COLO668 (cell line): ENCODE results near the gene EXOG.

Experiments
- DNase-seq: peaks from one replicate; lab custom pipeline; 2025; ENCODE audit not compliant: unreplicated experiment; lab: John Stamatoyannopoulos, UW

Gene EXOG

DNA sequence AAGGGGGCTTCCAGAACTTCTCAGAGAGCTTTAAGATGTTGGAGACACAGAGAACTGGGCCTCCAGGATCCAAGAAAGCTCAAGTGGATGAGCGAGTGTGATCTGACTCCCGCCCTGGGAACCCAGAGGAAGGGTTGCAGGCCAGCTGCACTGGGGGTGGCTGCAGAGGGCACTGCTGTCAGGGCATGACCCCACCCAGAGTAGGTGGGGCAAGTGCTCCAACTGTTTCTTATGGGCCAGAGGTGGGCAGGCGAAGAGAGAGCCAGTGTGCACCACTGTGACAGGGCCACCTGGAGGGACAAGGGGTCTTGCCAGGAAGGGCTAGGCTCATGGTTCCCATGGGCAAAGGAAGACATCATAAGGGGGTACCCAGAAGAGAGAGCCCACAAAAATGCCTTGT lies 48.8 kb downstream of the EXOG start:
- no peak for DNase-seq

DNA sequence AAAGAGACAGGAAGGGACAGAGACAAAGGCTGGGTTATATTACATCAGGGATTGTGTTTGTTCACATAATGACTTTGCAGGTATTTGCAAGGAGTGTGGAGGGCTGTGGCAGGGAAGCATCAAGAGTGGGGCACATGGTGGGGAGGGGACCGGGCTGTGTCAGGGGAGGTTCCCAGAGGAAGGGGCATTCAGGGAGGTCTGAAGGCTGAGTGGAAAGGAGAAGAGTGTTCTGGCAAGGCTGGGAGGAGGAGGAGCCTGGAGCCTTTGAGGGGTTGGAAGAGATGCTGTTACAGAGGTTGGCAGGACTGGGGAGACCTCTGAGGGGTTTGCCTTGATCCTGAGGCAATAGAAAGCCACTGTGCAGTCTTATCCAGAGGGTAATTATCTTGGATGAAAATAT lies 49.4 kb downstream of the EXOG start:
- DNase-seq: no peak

DNA sequence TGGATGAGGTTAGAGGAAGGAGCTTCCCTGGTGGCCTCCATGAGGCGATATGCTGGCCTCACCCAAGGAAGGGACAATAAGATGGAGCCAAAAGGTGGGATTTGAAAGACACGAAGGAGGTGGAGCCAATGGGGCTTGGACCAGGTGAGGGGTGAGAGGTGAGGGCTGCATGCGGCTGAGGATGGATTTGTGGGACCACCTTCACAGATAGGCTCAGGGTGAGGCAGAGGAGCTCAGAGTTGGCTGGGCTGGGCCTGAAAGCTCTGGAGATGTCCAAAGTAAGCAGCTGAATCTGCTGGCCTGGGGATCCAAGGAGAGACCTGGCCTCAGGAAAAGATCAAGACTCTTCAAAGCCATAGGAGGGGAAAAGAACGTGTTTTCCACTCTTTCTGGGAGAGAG lies 49.8 kb downstream of the EXOG start:
- DNase-seq: no peak

DNA sequence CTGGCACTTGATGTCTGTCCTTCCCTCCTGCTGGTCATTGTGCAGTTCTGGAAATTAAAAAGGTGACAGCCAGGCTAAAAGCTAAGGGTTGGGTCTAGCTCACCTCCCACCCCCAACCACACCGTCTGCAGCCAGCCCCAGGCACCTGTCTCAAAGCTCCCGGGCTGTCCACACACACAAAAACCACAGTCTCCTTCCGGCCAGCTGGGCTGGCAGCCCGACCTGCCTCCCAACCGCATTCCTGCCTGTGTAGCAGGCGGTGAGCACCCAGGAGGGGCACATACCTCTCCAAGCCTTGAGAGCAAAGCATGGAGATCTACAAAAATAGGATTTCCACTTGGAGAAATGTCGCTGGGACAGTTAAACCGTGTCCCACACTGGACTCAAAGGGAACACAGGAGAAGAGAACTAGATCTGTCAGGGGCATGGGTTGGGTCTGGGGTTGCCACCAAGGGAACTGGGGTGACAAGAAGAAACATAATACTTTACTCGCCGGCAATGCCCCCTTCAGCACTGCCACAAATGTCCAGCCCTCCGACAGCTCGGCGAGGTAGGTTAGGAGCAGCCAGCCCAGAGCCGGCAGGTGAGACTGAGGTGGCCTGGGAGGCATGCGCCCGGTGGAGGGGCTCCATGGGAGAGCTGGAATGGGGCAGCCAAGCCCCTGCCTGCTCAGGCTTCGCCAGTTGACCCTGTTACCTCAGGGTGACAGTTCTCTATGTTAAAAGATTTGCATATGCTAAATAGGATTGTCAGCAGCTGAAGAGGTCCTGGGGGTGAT lies 52.2 kb downstream of the EXOG start:
- peak; percentile 10 for DNase-seq

DNA sequence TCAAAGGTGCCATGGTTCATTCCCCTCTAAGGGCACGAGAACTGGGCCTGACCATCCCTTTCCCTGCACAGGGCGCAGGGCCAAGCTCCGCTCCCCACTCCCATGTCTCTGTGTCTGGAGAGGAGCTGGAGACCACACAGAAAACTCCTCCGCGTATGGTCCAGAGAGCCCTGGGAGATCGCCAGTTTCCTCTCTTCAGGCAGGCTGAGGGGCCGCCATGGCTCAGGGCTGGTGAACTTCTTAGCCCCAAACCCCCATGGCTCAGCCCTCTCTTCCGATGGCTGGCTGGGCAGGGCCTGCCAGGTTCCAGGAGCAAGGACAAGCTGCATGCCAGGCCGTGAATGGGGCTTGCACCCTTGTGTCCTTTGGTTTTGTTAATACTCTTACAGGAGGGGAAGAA lies 52.9 kb downstream of the EXOG start:
- no peak for DNase-seq

DNA sequence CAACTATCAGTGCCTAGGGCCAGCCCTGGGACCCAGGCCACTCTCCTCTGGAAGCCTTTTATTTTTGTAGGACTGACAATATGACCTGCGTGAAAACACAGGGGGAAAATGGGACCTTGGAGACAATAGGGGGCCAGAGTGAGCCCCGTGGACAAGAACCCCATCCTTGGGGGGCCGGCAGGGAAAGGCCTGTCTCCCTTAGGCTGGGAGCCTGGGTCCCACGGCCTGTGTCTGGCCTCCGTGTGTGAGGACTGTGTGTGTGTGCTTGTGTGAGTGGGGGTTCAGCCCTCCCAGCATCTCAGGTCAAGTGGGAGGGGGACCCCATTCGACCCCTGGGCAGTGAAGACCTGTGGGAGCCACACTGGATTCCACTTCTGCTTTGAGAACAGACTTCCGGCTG lies 53.3 kb downstream of the EXOG start:
- no peak for DNase-seq

DNA sequence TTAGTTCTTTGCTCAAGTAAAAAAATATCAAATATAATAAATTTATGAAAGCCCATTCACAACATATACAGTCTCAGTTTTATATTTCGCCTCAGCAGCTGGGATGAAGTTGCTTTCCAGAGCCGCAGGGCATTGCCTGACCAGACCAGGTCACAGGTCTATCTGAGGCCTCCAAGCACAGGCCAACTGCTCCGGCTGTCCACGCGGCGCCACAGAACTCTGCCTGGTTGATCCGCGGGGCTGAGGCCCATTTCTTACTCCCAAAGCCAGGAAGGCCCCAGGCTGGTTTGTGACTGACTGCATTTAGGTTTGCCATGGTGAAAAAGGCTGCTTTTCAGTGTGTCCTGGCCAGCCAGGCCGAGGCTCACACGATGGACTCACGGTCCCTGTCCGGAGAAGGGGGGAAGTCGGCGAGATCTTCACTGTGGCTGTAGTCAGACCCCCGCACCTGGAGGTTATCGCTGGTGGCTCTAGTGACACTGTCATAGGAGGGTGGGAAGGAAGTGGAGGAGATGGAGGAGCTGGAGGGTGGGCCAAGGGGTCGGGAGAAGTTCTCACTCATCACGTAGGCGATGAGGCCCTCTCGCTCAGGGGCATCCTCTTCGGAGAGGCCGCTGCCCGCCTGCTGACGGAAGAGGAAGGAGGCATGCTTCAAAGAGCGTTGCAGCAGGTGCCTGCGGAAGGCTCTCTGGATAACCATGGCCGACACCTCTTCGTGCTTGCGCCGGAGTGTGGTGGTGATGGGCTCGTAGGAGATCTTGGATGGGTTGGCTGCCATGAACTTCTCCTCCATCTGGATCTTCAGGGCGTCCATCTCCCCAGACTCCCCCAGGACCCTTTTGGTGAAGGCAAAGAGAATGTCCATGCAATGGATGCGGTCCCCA lies 54.1 kb downstream of the EXOG start:
- no peak for DNase-seq

DNA sequence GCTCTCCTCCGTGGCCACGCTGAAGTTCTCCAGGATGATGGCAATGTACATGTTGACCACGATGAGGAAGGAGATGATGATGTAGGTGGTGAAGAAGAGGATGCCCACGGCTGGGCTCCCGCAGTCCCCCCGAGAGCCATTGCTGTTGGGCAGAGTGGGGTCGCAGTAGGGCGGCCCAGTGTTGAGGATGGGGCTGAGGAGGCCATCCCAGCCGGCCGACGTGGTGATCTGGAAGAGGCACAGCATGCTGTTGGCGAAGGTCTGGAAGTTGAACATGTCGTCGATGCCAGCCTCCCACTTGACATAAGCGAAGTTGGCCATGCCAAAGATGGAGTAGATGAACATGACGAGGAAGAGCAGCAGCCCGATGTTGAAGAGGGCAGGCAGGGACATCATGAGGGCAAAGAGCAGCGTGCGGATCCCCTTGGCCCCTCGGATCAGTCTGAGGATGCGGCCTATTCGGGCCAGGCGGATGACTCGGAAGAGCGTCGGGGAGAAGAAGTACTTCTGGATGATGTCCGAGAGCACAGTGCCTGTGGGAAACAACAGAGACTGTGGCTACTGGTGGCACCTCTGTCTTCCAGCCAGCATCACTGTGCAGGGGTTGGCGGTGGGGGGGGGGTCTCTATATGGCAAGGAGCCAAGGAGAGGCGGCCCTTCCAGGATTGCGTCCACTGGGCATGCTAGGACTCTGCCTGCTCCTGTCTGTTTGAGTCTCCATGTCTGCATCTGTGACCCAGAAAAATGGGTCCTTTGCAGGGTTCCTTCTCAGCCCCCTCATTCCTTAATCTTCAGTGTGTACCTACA lies 55.1 kb downstream of the EXOG start:
- no peak for DNase-seq

DNA sequence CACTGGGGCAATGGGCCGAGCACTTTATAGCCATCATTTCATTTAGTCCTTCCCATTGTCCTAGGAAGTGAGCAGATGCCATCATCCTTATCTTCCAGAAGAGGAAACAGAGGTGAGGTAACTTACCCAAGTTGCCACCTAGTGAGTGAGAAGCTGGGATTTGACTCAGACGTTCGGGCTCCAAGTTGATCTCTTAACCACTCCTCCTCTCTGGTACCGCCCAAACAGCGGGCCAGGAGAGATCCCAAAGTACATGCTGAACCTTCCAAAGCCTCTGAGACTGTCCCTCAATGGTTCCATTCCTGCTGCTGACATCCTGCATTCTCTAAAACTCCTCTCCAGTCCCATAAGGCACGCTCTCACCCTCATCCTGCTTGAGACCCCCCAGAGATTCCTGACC lies 56.2 kb downstream of the EXOG start:
- no peak for DNase-seq

DNA sequence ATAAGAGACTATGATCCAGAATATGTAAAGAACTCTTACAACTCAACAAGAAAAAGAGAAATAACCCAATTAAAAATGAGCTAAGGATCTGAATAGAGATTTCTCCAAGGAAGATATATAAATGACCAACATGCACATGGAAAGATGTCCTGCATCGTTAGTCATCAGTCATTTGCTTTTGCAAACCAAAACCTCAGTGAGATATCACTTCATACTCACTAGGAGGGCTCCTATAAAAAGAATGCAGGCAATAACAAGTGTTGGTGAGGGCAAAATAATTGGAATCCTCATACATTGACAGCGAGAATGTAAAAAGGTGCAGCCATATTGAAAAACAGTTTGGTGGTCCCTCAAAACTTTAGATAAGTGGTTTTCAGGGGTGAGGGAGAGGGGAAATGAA lies 56.9 kb downstream of the EXOG start:
- DNase-seq: no peak

DNA sequence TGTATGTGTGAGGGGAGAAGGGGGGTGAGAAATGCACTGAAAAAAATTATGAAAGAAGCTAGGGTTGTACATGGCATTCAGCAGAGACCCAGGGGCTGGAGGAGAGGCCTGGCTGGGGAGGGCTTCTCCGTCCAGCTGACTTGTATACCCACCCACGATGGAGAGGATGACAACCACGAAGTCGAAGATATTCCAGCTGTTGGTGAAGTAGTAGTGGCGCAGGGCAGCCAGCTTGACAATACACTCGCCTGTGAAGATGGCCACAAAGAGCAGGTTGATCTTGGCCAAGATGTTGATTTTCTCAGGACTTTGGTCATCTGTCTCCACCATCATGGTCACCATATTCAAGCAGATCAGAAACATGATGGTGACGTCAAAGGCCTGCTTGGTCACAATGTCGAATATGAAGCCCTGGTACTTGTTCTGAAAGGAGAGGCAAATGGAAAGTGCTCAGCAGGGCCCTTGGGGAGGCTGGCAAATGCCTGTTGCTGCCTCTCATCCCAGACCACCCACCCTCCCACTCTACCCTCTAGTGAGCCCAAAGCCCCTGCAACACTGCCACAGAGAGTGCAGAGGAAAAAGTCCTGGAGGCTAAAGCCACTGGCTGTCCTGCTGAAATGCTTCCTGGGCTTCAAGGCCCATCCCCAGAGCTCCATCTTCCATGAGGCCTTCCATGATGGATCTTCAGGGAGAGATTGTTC lies 58.1 kb downstream of the EXOG start:
- DNase-seq: no peak

DNA sequence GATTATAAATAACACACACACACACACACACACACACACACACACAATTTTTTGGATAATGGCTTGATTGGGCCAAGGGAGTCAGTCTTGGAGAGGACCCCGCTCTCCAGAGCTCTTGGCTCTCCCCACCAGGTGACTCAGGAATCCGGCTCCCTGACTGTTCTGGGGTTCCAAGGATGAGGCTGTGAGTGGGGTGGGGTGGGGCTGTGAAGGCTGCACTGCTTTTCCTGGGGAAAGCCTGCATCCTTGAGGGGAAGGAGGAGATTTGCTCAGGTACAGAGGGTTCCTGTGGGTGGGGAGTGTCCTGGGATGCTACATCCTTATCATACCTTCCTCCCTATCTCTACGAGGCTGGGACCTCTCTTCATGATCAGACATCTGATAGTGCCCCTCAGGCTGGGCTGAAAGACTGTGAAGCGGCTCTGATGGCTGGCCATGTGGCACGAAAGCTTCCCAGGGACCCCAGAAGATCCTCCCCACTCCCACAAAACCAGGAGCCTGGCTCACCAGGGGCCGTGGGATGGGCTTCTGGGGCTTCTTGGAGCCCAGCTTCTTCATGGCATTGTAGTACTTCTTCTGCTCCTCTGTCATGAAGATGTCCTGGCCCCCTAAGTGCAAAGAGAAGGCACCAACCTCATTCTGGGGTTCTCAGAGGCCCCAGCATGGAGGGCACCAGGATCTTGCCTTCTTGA lies 59.2 kb downstream of the EXOG start:
- no peak for DNase-seq

DNA sequence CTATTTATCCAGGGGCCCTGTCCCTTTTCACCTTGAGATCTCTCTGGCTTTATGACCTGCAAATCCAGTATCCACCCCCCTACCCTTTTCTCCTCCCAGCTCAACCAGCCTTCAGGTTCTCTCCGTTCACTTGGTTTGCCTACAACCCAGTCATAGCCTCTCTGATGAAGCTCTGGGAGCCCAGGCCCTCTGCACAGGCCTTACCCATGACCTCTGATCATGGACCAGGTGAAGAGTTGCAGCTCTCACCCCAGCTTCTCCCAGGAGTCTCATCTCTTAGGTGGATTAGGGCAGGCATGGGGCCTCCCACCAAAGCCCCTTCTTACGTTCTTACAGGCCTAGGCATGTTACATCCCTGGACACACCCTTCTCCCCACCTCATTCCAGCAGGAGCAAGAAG lies 59.8 kb downstream of the EXOG start:
- DNase-seq: no peak

DNA sequence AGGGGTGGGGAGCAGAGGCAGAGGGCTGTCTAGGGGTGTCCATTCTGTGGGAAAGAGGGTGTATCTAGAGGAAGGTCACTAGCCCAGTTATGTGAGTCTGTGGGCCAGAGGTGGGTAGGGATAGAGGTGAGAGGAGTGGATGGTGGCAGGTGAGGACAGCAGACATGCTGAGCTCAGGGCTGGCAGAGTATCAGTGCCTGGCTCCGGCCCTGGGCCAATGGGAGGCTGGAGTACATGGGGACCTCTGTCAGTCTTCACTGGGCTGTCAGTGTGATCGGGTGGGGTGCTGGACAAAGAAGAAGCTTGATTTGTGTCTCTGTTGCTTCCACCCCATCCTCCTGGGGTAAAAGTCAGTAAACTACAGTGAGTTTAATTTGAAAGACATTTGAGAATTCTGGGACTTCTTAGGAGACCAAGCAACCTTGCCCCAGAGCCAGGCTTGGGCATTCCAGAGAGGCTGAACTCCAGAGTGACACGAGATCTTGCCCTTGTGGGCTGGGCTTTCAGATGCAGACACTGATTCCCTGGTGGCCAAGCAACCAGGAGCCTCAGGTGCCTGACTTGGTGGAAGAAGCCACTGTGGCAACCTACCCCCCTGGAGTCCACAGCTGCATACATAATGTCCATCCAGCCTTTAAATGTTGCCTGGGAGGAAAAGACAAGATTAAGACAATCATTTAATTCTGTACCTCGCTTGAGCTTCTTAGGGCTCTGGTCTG lies 60.7 kb downstream of the EXOG start:
- DNase-seq: no peak

DNA sequence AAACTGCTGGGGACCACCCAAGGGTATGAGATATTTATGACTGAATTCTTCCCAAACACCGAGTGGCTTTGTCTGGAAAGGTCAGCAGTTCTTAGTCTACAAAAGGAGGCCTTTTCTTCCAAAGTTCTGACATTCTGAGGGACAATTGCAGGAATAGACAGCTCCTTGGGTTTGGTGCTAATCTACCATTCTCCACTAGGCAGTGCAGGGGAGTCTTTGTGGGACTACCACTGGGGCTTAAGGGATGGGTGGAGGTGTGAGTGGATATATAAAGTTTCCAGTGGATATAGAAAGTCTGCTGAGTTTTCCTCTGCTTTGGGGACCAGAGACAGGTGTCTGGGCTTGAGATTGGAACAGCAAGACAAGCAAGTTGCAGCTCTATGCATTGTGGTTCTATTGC lies 62.7 kb downstream of the EXOG start:
- DNase-seq: no peak

DNA sequence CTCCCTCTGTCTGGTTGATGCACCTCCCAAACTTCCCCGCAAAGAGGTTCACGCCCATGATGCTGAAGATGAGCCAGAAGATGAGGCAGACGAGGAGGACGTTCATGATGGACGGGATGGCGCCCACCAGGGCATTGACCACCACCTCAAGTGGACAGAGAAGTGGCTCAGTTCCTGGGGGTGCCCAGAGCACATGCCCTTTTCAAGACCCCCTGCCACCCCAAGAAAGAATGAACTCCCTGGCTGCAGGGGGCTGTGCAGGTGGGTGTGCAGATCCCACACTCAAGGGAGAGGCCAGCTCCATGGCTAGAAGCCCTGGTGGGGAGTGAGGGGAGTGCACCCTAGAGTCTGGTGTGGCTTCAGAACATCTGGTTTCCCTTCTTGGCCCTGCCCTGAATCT lies 64.1 kb downstream of the EXOG start:
- DNase-seq: no peak

DNA sequence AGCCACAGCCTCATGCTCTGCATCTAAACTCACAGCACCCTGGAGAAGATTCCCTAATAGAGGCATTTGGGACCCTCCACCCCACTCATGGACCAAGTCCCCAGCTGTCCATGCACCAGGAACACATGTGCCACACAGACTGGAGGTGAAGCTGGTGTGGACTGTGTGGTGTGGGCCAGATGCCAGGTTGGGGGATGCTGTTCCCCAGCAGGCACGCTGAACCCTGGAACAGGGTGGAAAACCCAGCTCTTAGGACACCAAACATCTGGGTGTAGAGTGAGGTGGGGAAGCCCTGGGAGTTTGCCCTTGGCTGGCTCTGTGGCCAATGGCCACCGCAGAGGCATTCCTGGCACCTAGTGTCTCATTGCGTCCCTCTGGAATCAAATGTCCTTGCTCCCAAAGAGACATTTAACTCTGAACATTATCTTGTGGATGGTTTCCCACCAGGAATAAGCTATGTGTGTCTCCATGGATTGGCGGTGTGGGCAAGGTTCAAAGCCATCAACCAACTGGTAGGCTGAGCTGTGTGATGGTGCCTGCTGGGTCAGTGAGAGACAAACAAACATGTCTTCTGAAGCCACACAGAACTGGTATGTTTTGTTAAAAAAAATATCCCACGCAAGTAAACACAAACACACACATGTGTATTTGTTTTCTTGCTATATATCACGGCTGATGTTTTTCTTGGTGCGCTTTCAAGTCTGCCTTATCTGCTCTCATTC lies 65.0 kb downstream of the EXOG start:
- no peak for DNase-seq

DNA sequence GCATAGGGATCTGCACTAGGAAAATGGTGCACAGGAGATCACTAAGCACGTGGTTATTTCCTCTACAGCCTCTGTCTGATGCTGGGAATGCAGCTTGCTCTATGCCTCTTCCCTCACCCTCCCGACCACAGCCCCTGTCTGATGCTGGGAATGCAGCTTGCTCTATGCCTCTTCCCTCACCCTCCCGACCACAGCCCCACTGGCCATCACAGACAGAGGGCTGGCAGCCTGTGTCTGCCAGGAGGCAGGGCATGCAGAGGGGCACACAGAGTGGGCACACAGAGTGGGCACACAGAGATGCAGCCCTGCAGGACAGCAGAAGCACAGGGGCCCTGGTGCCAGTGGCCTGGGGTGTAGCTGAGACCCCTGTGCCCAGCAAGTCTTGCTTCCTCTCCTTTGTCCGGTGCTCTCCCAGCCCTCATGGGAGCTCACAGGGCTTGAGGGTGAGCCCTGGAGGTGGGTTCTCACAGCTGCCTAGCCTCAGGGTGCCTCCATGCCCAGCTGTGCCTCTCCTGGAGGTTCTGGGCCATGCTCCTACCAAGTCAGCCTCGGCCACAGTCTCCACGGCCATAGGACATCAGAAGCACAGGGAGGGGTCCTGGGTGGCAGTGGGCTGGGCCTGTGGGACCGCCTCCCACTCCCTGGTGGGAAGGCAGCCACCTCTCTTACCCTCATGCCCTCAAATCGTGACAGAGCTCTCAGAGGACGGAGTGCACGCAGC lies 65.8 kb downstream of the EXOG start:
- DNase-seq: no peak
